ENCODE data around the gene EFNB2.

EFNB2 gene

DNA sequence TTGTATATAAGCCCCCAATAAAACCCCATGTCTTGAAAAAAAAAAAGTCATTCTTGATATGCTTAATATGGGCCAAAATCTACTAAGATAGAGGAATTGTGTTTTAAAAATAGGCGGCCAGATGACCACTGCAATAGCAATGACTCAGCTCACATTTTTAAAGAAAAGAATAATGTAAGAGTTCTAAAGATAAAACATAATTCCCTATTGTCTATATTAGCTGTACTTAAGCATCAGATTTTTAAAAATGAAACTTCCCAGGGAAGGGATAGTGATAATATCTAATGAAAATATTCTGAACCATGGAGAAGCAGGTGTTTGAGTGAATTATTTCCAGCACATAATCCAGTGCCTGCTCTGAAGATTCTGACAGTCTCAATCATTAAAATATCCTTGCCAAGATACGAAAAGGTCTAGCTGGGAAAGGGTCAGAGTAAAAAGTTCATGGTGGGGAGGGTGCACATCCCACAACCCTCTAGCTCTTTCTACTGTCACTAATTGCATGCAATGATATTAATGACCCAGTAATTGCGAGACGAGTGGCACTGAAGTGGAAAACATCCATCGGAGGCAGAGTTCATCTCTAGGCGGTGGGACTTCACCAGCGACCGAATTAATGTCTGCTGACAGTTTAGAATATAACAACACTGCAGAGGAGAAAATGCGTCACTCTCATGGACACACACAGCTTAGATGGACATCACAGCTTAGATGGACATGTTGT lies 31.6 kb downstream of the EFNB2 start:
- TF ChIP-seq PAX5 (IDR thresholded peaks at IDR 0.05; ENCODE audit: insufficient read depth, low read length, severe bottlenecking) (no peak), TAF1 (IDR thresholded peaks at IDR 0.05; ENCODE audit: low read depth, low read length) (no peak), POU2F2 (IDR thresholded peaks at IDR 0.05; ENCODE audit: low read depth, low read length) (no peak)
- FAIRE-seq: no peak

DNA sequence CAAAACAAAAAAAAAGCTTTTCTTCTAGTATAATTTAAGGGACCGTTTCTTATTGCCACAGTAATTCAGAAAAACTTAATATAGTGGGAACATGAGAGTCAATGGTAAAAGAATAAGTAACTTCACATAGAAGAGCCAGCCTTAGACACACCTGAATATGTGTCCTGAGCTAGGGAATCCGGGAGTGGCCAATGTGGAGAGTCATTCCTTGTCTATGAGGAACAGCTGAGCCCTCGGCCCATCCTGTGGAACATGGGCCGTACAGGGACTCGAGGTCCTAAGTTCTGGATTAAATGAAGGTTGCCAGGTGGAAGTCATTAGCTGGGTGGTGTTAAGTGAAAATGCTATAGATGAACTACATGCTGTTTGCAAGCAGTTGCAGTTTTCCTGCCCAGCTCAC lies 32.2 kb downstream of the EFNB2 start:
- TF ChIP-seq POLR2AphosphoS5 (IDR thresholded peaks at IDR 0.05; ENCODE audit: low read depth, low read length) (no peak), POLR2A (IDR thresholded peaks at IDR 0.05; ENCODE audit: low read depth, low read length) (no peak), SPI1 (IDR thresholded peaks at IDR 0.05; ENCODE audit: low read depth, low read length) (no peak), PAX5 (IDR thresholded peaks at IDR 0.05; ENCODE audit: insufficient read depth, low read length, severe bottlenecking) (no peak), POU2F2 (IDR thresholded peaks at IDR 0.05; ENCODE audit: low read depth, low read length) (no peak), TAF1 (IDR thresholded peaks at IDR 0.05; ENCODE audit: low read depth, low read length) (no peak)
- no peak for DNase-seq (ENCODE audit: insufficient read length, low spot score)
- no peak for FAIRE-seq

More for the DNA sequence above, 31.6 kb downstream of the EFNB2 start:
- DNase-seq (ENCODE audit: insufficient read length, low spot score): no peak

DNA sequence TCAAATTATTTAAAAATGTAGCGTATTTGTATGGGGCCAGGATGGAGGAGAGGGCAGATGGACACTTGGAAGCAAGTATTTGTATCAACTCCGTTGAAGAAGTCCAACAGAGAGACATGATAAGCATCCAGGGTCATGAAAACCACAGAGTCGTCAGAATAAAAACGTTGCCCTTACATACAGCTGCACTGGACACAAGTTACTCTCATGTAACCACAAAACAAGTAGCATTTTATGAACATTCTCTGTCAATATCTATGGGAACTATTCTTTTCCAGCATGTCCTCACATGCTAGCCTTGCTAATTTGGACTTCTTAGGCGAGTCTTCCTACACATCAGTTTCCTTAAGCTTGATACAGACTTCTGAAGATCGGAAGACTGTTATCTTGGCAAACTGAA lies 35.0 kb downstream of the EFNB2 start:
- no peak for DNase-seq (ENCODE audit: insufficient read length, low spot score)
- TF ChIP-seq POU2F2 (IDR thresholded peaks at IDR 0.05; ENCODE audit: low read depth, low read length) (no peak), POLR2AphosphoS5 (IDR thresholded peaks at IDR 0.05; ENCODE audit: low read depth, low read length) (no peak), POLR2A (IDR thresholded peaks at IDR 0.05; ENCODE audit: low read depth, low read length) (no peak), TAF1 (IDR thresholded peaks at IDR 0.05; ENCODE audit: low read depth, low read length) (no peak), SPI1 (IDR thresholded peaks at IDR 0.05; ENCODE audit: low read depth, low read length) (no peak), PAX5 (IDR thresholded peaks at IDR 0.05; ENCODE audit: insufficient read depth, low read length, severe bottlenecking) (no peak)
- FAIRE-seq: no peak

DNA sequence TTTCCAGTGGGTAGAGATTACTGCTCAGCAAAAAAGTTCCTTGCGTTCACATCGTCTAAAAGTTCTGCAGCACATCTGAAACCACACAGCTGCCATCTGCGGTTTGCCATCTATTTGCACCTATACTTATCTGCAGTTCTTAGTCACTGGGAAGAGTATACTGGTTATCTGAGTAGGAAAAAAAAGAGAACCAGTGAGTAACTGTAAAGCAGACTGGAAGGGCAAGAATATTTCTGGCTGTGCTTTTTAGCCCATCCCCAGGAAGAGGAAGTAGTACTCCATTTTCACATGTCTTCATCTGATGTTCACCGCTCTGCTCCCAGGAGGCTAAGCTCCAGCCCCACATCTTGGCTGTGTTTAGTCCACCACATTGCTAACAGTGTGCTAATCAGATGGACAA lies 35.6 kb downstream of the EFNB2 start:
- DNase-seq (ENCODE audit: insufficient read length, low spot score): no peak
- peak; percentile 71 for FAIRE-seq
- no peak for TF ChIP-seq PAX5 (IDR thresholded peaks at IDR 0.05; ENCODE audit: insufficient read depth, low read length, severe bottlenecking)
- no peak for TF ChIP-seq SPI1 (IDR thresholded peaks at IDR 0.05; ENCODE audit: low read depth, low read length)
- TF ChIP-seq POU2F2 (IDR thresholded peaks at IDR 0.05; ENCODE audit: low read depth, low read length): no peak
- no peak for TF ChIP-seq TAF1 (IDR thresholded peaks at IDR 0.05; ENCODE audit: low read depth, low read length)
- TF ChIP-seq POLR2A (IDR thresholded peaks at IDR 0.05; ENCODE audit: low read depth, low read length): no peak
- no peak for TF ChIP-seq POLR2AphosphoS5 (IDR thresholded peaks at IDR 0.05; ENCODE audit: low read depth, low read length)

DNA sequence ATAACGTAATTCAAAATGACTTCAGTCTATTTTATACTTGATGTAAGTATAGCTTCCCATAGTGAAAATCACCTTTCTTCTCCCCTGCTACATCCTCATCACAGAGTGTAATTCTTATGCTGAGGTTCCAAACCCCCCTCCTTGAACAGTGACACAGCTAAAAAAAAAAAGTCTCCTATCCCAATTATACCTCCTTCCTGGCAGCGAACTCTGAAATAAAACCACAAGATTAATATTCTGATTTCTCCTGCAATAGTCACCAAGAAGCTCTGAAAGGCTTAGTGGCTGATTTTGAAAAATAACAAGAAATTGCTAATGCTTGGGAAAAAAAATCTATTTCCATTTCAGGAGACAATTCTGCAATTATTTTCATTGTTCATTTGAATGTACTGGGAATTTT lies 36.3 kb downstream of the EFNB2 start:
- DNase-seq (ENCODE audit: insufficient read length, low spot score) (no peak), FAIRE-seq (no peak)
- TF ChIP-seq TAF1 (IDR thresholded peaks at IDR 0.05; ENCODE audit: low read depth, low read length): no peak
- TF ChIP-seq PAX5 (IDR thresholded peaks at IDR 0.05; ENCODE audit: insufficient read depth, low read length, severe bottlenecking): no peak
- TF ChIP-seq POLR2AphosphoS5 (IDR thresholded peaks at IDR 0.05; ENCODE audit: low read depth, low read length): no peak
- no peak for TF ChIP-seq POLR2A (IDR thresholded peaks at IDR 0.05; ENCODE audit: low read depth, low read length)
- TF ChIP-seq SPI1 (IDR thresholded peaks at IDR 0.05; ENCODE audit: low read depth, low read length): no peak
- TF ChIP-seq POU2F2 (IDR thresholded peaks at IDR 0.05; ENCODE audit: low read depth, low read length): no peak

DNA sequence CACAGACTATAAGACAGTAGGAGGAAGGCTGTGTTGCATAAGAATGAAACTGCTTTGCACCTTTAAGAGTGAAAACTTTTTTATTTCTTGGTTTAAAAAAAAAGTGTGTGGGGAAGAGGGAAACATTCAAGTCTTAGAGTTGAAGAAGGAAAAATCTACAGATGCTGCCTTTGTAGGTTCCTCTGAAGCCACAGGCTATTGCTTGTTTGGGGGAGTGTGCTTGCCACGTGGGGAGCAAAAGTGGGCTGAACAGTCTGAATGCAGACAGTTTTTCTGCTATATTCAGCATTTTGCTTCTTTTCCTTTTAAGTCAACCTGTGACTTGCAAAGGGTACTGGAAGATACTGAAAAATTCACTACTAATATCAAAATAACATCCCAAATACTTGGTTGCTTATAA lies 36.9 kb downstream of the EFNB2 start:
- FAIRE-seq: no peak
- TF ChIP-seq TAF1 (IDR thresholded peaks at IDR 0.05; ENCODE audit: low read depth, low read length): no peak
- TF ChIP-seq POLR2A (IDR thresholded peaks at IDR 0.05; ENCODE audit: low read depth, low read length): no peak
- TF ChIP-seq POU2F2 (IDR thresholded peaks at IDR 0.05; ENCODE audit: low read depth, low read length): no peak
- TF ChIP-seq SPI1 (IDR thresholded peaks at IDR 0.05; ENCODE audit: low read depth, low read length): no peak
- no peak for TF ChIP-seq PAX5 (IDR thresholded peaks at IDR 0.05; ENCODE audit: insufficient read depth, low read length, severe bottlenecking)
- TF ChIP-seq POLR2AphosphoS5 (IDR thresholded peaks at IDR 0.05; ENCODE audit: low read depth, low read length): no peak
- no peak for DNase-seq (ENCODE audit: insufficient read length, low spot score)

DNA sequence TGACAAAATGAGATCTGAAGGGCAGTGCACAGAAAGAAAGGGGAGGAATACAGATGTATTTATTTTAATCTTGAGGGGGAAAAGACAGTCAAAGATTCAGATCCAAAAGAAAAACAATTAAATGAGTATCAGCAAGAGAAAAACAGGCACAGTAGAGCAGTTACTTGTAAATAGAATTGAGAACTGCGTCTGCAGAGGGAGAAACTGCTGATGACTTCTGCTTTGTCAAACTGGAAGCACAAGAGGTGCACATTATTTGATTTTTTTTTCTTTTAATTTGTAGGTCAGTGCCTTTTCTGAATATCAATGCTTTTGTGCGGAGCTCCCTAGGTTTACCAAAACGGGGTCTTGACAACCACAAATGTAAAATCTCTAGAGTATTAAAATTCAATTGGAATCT lies 37.3 kb downstream of the EFNB2 start:
- FAIRE-seq (no peak), DNase-seq (ENCODE audit: insufficient read length, low spot score) (no peak)
- TF ChIP-seq POU2F2 (IDR thresholded peaks at IDR 0.05; ENCODE audit: low read depth, low read length): no peak
- TF ChIP-seq SPI1 (IDR thresholded peaks at IDR 0.05; ENCODE audit: low read depth, low read length): peak; percentile 24; the same call in 1 of the 2 replicates

DNA sequence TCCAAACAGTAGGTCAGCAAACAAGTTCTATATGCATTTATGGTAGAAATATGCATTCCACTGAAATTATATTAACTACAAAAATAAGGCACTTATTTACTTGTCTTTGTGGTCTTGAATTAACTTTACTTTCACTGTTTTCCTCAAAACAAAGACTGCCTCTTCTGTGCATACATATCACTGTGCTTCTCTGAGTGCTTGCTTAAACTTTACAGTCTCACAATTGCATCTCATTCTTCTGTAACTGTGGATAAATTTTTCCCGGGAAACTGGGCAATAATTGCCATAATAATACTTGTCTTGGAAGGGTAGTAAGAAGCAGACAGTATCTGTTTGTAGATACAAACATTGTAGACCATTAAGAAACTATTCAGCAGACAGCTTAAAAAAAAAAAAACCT lies 38.4 kb downstream of the EFNB2 start:
- no peak for FAIRE-seq
- no peak for TF ChIP-seq PAX5 (IDR thresholded peaks at IDR 0.05; ENCODE audit: insufficient read depth, low read length, severe bottlenecking)
- TF ChIP-seq TAF1 (IDR thresholded peaks at IDR 0.05; ENCODE audit: low read depth, low read length): no peak
- no peak for TF ChIP-seq POU2F2 (IDR thresholded peaks at IDR 0.05; ENCODE audit: low read depth, low read length)
- TF ChIP-seq POLR2A (IDR thresholded peaks at IDR 0.05; ENCODE audit: low read depth, low read length): no peak
- no peak for TF ChIP-seq SPI1 (IDR thresholded peaks at IDR 0.05; ENCODE audit: low read depth, low read length)
- TF ChIP-seq POLR2AphosphoS5 (IDR thresholded peaks at IDR 0.05; ENCODE audit: low read depth, low read length): no peak
- no peak for DNase-seq (ENCODE audit: insufficient read length, low spot score)

DNA sequence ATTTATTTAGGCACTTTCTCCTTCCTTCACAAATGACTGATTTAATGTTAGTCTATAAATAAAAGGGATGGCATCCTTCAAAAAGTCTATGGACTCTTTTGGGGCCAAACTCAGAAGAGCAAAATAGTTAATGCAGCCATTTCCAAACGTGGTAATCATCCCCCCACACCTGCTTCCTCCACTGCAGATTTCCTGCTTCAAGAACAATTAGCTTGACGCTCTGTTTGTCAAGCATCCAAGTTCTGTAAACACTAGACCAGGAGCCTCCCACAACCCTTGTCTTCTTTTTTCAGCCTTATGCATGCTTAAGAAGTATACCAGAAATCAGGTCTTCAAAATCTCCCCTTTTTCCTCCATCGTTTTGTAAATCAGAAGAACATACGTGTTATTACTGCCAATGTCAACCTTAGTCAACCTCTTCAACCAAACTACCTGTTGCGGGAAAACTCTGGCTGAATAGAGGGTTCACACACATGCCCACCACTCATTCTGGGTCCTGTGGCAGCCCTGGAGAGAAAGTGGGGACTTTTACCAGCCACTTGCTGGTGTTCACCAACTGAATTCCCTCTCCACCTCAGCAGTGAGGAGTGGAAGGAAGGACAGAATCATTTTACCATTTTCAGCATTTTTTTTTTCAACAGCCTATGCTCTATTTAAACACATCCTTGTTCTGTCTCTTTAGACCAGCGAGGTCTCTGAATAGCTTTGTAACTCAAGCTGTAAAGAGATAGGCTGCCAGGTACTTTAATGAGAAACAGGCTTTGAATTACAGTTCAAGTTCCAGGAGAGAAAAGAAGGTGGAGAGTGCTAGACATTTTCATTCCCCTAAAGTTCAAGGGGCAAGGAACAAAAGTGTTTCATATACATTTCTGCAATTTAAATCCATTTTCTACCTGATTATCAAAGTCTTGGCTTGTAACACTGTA lies 39.1 kb downstream of the EFNB2 start:
- TF ChIP-seq POLR2AphosphoS5 (IDR thresholded peaks at IDR 0.05; ENCODE audit: low read depth, low read length) (no peak), TAF1 (IDR thresholded peaks at IDR 0.05; ENCODE audit: low read depth, low read length) (no peak), POLR2A (IDR thresholded peaks at IDR 0.05; ENCODE audit: low read depth, low read length) (no peak), PAX5 (IDR thresholded peaks at IDR 0.05; ENCODE audit: insufficient read depth, low read length, severe bottlenecking) (no peak), SPI1 (IDR thresholded peaks at IDR 0.05; ENCODE audit: low read depth, low read length) (no peak)
- FAIRE-seq (peak; percentile 23), DNase-seq (ENCODE audit: insufficient read length, low spot score) (no peak)
